AG04450 (cell line): ENCODE data around the gene NPR2. TPM values are rescaled to one million over a fixed set of nuclear protein-coding genes. Genes with fewer than 3 reads are reported as not detected.

ENCODE experiments used
- CTCF ChIA-PET: fragments of 300-600, 350-600 bp; formaldehyde crosslinking; extraction: SDS; loops from one replicate; lab custom pipeline; 2022; ENCODE audit warnings: antibody characterized with exemption, inconsistent platforms; lab: Charles Lee
- POLR2A ChIA-PET: fragments of 350-600 bp; formaldehyde crosslinking; extraction: SDS; loops from one replicate; lab custom pipeline; 2021; ENCODE audit warnings: antibody characterized with exemption, inconsistent platforms; lab: Yijun Ruan, JAX
- DNase-seq: peaks from one replicate; pipeline ENCODE4 v3.0.0-alpha.2; 2011; ENCODE audit warnings: low read depth, low spot score
- H3K27ac ChIP-seq: one replicate; pipeline ENCODE4 v1.5.1; 2012; ENCODE audit warnings: low read depth, low read length, control low read depth
- H3K27me3 ChIP-seq: one replicate; pipeline ENCODE4 v1.6.0; 2012; ENCODE audit warnings: low read length; ENCODE audit not compliant: control insufficient read depth, insufficient read depth
- H3K4me3 ChIP-seq: 2 replicates; pipeline ENCODE4 v1.5.1; 2011; ENCODE audit warnings: mild to moderate bottlenecking, low read depth, low read length, control low read depth
- H3K9me3 ChIP-seq: 2 replicates; pipeline ENCODE4 v1.5.1; 2012; ENCODE audit warnings: low read length; ENCODE audit not compliant: control insufficient read depth, insufficient read depth
- CTCF ChIP-seq: IDR thresholded peaks from 2 replicates; pipeline ENCODE4 v1.5.1; 2011; ENCODE audit warnings: low read depth, low read length, control low read depth, inconsistent platforms
- polyA plus RNA-seq: library from polyadenylated mRNA; depleted of rRNA; stranded (reverse); fragments of >200 nt; gene quantifications from 2 replicates; pipeline ENCODE4 v1.2.3, GENCODE V29; 2011

The NPR2 gene
- polyA plus RNA-seq, 1 experiment: 31.9 TPM

- Histone ChIP-seq H3K27me3 (peaks cover 6% of the 10 kb centered on the region), H3K27ac (peak overlapping the region; percentile 70), H3K9me3 (no peaks in the 10 kb centered on the region), H3K4me3 (peak overlapping the region; percentile 87)
- POLR2A ChIA-PET: interaction anchor here (0.5 to 1.3 kb wide), 7 partner anchors 14 to 502 kb away, joined by 3 to 4 read pairs (median 3); partner anchors contain the start of genes FAM221B, HRCT1 and TMEM8B
- DNase-seq: no peak
- TF ChIP-seq CTCF: peak; percentile 48
- CTCF ChIA-PET: interaction anchor here (0.5 to 5.6 kb wide), 12 partner anchors 11 to 918 kb away, joined by 3 to 48 read pairs (median 4); no protein-coding TSS in a partner anchor
Measured at GRCh38 chr9:35814106-35814840, 22.9 kb downstream of the NPR2 start.

GRCh38 chr9:35814841-35815543 lies 23.6 kb downstream of the NPR2 start, which contains the start of gene HINT2:
TSS of gene HINT2 (minus strand) at chr9:35815042. CDS start at chr9:35814979, 63 bp downstream.
- TF ChIP-seq CTCF: no peak
- ChIA-PET CTCF (interaction anchor here (1.0 to 5.6 kb wide), 9 partner anchors 11 to 84 kb away, joined by 3 to 48 read pairs (median 5); no protein-coding TSS in a partner anchor), POLR2A (interaction anchor here (0.5 to 1.3 kb wide), 6 partner anchors 14 to 248 kb away, joined by 3 to 4 read pairs (median 4); partner anchors contain the start of genes FAM221B, HRCT1 and TMEM8B)
- Histone ChIP-seq H3K27me3 (peaks cover 6% of the 10 kb centered on the region), H3K9me3 (no peaks in the 10 kb centered on the region), H3K27ac (peak within 1 kb of the TSS; percentile 70), H3K4me3 (peak within 1 kb of the TSS; percentile 87)
- DNase-seq: peak; percentile 97

- DNase-seq: no peak
- Histone ChIP-seq H3K9me3 (no peaks in the 10 kb centered on the region), H3K27ac (no peak overlapping the region), H3K27me3 (peaks cover 6% of the 10 kb centered on the region), H3K4me3 (no peak overlapping the region)
- POLR2A ChIA-PET: no interaction called here
- CTCF ChIA-PET: interaction anchor here (1.4 kb wide), 1 partner anchor 26 kb away, joined by 3 read pairs; no protein-coding TSS in a partner anchor
- peak; percentile 25 for TF ChIP-seq CTCF
Measured at GRCh38 chr9:35816708-35817107, 25.3 kb downstream of the NPR2 start.

- H3K9me3 ChIP-seq: no peaks in the 10 kb centered on the region
- DNase-seq: no peak
- no peak for TF ChIP-seq CTCF
- ChIA-PET CTCF (no interaction called here), POLR2A (no interaction called here)
- no peak overlapping the region for H3K27ac ChIP-seq
- no peak overlapping the region for H3K4me3 ChIP-seq
- peaks cover 6% of the 10 kb centered on the region for H3K27me3 ChIP-seq
Measured at GRCh38 chr9:35818341-35818740, 26.9 kb downstream of the NPR2 start.
